Hematopoietic multipotent progenitor cell treated with erythropoietin and hydrocortisone succinate and interleukin-3 and kit ligand, for 6 days (in vitro differentiated cells): Measurements from ENCODE around the gene UNC5A.

Experiments used
- DNase-seq: peaks from one replicate; pipeline ENCODE4 v3.0.0-alpha.2; 2015

Gene UNC5A

GRCh38 chr5:176901260-176902101, 91.1 kb downstream of the UNC5A start:
- DNase-seq = no peak

DNA sequence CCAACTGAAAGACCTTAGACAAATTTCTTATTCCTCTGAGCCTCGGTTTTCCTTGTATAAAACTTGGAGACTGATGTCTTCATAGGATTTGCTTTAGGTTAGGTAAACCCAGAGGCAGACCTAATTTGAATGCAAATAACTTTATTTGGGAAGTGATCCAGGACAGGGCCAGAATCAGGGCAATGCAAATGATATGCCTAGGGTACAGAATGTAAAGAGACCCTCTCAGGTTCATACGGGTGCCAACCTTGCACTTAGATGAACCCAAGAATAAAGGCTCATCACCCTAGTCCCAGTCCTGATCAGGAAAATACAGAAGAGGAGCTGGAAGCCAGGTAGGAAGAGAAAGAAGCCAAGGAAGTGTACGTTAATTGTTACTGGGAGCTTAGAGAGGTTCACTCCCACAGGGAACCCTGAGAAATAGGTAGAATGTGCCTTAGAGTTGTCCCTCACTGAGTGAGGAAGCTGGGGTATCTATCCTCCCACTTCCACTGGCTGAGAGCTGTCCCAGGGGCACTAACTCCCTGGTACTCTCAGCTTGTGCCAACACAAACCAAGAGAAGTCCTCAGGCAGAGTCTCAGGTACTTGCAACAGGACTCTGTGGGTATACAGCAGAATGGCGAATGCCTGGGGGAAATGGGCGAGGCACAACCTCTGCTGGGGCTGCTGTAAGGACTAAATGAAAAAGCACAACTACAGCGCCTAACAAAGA, 91.9 kb downstream of the UNC5A start:
- no peak for DNase-seq

GRCh38 chr5:176902911-176903664, 92.7 kb downstream of the UNC5A start:
- no peak for DNase-seq

GRCh38 chr5:176904276-176904675, 93.9 kb downstream of the UNC5A start:
- no peak for DNase-seq

- no peak for DNase-seq
These were observed 95.8 kb downstream of the UNC5A start for GRCh38 chr5:176906126-176906525.

DNA sequence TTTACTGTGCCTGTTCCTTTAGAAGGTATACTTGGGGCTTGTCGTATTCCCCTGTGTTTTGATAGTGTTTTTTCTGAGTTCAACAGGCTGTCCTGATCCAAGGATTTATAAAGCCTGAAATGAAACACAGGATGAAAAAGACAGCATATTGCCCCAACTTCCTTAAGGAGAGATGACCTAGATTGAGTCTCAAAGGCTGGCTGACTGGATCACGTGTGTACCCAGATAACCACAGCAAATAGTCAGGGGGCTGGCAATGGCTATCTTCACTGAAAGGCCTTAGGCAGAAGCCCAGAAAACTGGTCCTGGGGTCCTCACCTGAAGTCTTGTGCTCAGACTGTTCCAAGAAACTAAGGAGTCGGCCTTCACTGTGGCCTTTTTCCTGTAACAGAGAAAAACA, 96.4 kb downstream of the UNC5A start:
- DNase-seq = no peak

GRCh38 chr5:176908675-176909368, 98.5 kb downstream of the UNC5A start:
- peak; percentile 36 for DNase-seq

DNA sequence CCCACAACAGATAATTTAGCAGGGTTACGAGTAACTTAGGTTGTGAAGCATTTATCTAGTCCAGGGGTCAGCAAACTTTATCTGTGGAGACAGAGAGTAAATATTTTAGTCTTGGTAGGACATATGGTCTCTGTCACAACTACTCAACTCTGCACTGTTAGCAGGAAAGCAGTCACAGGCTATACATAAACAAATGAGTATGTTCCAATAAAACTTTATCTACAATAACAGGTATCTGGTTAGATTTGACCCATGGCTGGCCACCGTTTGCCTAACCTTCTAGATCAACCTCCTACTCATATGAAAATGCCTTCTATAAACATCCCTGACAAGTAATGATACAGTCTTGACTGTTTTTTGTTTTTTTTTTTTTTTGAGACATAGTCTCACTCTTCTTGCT, 101.8 kb downstream of the UNC5A start:
- DNase-seq = no peak

- DNase-seq = no peak
These were observed 105.5 kb downstream of the UNC5A start for GRCh38 chr5:176915906-176916305.

GRCh38 chr5:176916337-176916736, 106.0 kb downstream of the UNC5A start:
- no peak for DNase-seq

DNA sequence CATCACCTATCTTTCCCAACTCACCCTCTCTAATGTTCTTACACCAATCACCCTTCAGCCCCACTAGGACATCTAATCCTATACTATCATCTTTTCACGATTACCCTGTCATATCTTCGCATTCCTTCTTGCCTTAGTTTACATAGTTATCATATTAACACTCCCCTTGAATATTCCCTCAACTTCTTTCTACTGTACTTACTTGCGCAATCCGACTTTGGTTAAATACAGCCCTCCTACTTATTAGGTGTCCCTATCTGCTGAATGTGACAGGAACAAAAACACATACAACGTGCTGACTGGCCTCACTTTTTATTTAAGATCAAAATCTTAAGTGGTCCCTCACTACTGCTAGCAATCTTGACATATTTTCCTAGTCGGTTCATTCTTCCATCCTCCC, 108.3 kb downstream of the UNC5A start:
- DNase-seq = no peak

GRCh38 chr5:176921714-176922113, 111.4 kb downstream of the UNC5A start:
- DNase-seq = no peak

DNA sequence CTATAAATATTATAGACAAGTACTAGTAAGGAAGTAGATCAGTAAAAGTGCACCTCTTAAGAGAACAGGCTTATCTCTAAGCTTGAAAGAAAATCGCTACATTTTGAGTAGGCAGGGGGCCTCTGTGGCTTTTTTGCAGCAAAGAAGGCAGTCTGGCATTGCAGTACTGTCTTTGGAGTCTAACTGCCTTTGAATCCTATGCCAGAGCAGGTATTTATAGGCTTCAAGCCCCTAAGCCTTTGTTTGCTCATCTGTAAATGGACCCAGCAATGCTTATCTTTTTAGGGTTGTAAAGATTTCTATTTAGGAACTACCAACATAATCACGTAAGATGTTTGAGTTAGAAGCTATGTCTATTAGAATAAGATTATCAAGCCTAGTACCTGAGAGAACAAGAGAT, 112.5 kb downstream of the UNC5A start:
- no peak for DNase-seq

- no peak for DNase-seq
These were observed 117.2 kb downstream of the UNC5A start for GRCh38 chr5:176927562-176927961.

- DNase-seq = peak; percentile 29
These were observed 119.3 kb downstream of the UNC5A start for GRCh38 chr5:176929654-176930053.
